DND-41 (cell line): ENCODE data around the gene PDHA2.

Experiments
- ATAC-seq: fragments of 200-7000 bp; cut with Tn5 transposase; 3 replicates; pipeline ENCODE4 v1.9.1; 2021; ENCODE audit warnings: low read depth; ENCODE audit not compliant: insufficient read depth
- DNase-seq: peaks from one replicate; pipeline ENCODE4 v3.0.0-alpha.2; 2020
- H2AFZ ChIP-seq: 2 replicates; pipeline ENCODE4 v1.6.0; 2012; ENCODE audit warnings: low read depth, low read length
- H3K27ac ChIP-seq: 2 replicates; pipeline ENCODE4 v1.5.1; 2012; ENCODE audit warnings: low read length, inconsistent platforms
- H3K27me3 ChIP-seq: fragments of 200-600 bp; sonication (generic); 2 replicates; pipeline ENCODE4 v1.6.0; 2012; ENCODE audit warnings: low read length, mild to moderate bottlenecking, inconsistent platforms; ENCODE audit not compliant: insufficient read depth, poor library complexity
- H3K36me3 ChIP-seq: 2 replicates; pipeline ENCODE4 v1.5.1; 2012; ENCODE audit warnings: low read length, inconsistent platforms; ENCODE audit not compliant: insufficient read depth
- H3K4me1 ChIP-seq: 2 replicates; pipeline ENCODE4 v1.5.1; 2012; ENCODE audit warnings: mild to moderate bottlenecking, low read length; ENCODE audit not compliant: insufficient read depth
- H3K4me2 ChIP-seq: 2 replicates; pipeline ENCODE4 v1.6.0; 2012; ENCODE audit warnings: mild to moderate bottlenecking, moderate library complexity, low read length, inconsistent platforms; ENCODE audit not compliant: insufficient read depth
- H3K4me3 ChIP-seq, 2 experiments: fragments of 200-600 bp in 1 of 2; shearing (Covaris generic) in 1 of 2; 2 replicates each; pipeline ENCODE4 v1.5.1; 2012 to 2016; ENCODE audit warnings: inconsistent platforms in 2 of 2, low read length in 2 of 2, mild to moderate bottlenecking in 2 of 2, low read depth in 1 of 2, moderate library complexity in 1 of 2
- H3K79me2 ChIP-seq: 2 replicates; pipeline ENCODE4 v1.6.0; 2012; ENCODE audit warnings: low read length, inconsistent platforms; ENCODE audit not compliant: insufficient read depth
- H3K9ac ChIP-seq: 2 replicates; pipeline ENCODE4 v1.6.0; 2012; ENCODE audit warnings: low read depth, mild to moderate bottlenecking, inconsistent platforms, low read length, moderate library complexity
- H3K9me3 ChIP-seq: 2 replicates; pipeline ENCODE4 v1.5.1; 2012; ENCODE audit warnings: low read length, moderate library complexity, mild to moderate bottlenecking, inconsistent platforms; ENCODE audit not compliant: insufficient read depth, severe bottlenecking
- H4K20me1 ChIP-seq: 2 replicates; pipeline ENCODE4 v1.6.0; 2012; ENCODE audit warnings: low read length; ENCODE audit not compliant: insufficient read depth
- CTCF ChIP-seq: IDR thresholded peaks from 2 replicates; pipeline ENCODE4 v1.5.1; 2012; ENCODE audit warnings: borderline replicate concordance, low read length, moderate library complexity, mild to moderate bottlenecking; ENCODE audit not compliant: poor library complexity, severe bottlenecking; ENCODE audit errors: extremely low read depth
- EZH2 ChIP-seq: IDR thresholded peaks from 3 replicates; pipeline ENCODE4 v1.6.1; 2012; ENCODE audit warnings: borderline replicate concordance, low read depth, mild to moderate bottlenecking, moderate library complexity, low read length, inconsistent platforms; ENCODE audit not compliant: severe bottlenecking

PDHA2 gene

GRCh38 chr4:95835672-95836071, 4.2 kb upstream of the PDHA2 start:
- Histone ChIP-seq H3K4me2 (no peak overlapping the region), H3K4me3 (no peak overlapping the region), H3K4me1 (0 out of 2 replicates have a peak, but pooled peaks cover 4% of the 10 kb centered on the region), H3K9ac (no peak overlapping the region), H3K9me3 (no peaks in the 10 kb centered on the region), H3K27me3 (no peaks in the 10 kb centered on the region), H4K20me1 (no peaks in the 10 kb centered on the region), H2AFZ (no peak overlapping the region), H3K36me3 (no peaks in the 10 kb centered on the region), H3K79me2 (no peaks in the 10 kb centered on the region), H3K27ac (no peak overlapping the region)
- DNase-seq = peak; percentile 25
- TF ChIP-seq EZH2 = no peak
- peak; percentile 60 for TF ChIP-seq CTCF
- ATAC-seq = peak; percentile 33; the same call in 1 of the 3 replicates

- no peak overlapping the region for H3K4me2 ChIP-seq
- no peaks in the 10 kb centered on the region for H3K36me3 ChIP-seq
- H3K9ac ChIP-seq = no peak overlapping the region
- H3K79me2 ChIP-seq = no peaks in the 10 kb centered on the region
- ATAC-seq = no peak
- H3K4me3 ChIP-seq = no peak overlapping the region
- no peak overlapping the region for H2AFZ ChIP-seq
- DNase-seq = no peak
- H3K27me3 ChIP-seq = no peaks in the 10 kb centered on the region
- H4K20me1 ChIP-seq = no peaks in the 10 kb centered on the region
- H3K4me1 ChIP-seq = no peaks in the 10 kb centered on the region
- no peak for TF ChIP-seq CTCF
- no peak for TF ChIP-seq EZH2
- H3K27ac ChIP-seq = no peak overlapping the region
- no peaks in the 10 kb centered on the region for H3K9me3 ChIP-seq
Measured at GRCh38 chr4:95838192-95838591, 1.7 kb upstream of the PDHA2 start.

GRCh38 chr4:95847908-95848460, 8.1 kb downstream of the PDHA2 start:
- 0 out of 2 replicates have a peak overlapping the region, but pooled peaks have one; percentile 1 for H2AFZ ChIP-seq
- H3K4me1 ChIP-seq = no peaks in the 10 kb centered on the region
- H3K9me3 ChIP-seq = no peaks in the 10 kb centered on the region
- no peak overlapping the region for H3K9ac ChIP-seq
- DNase-seq (no peak), ATAC-seq (no peak)
- no peak overlapping the region for H3K4me2 ChIP-seq
- H4K20me1 ChIP-seq = no peaks in the 10 kb centered on the region
- H3K27me3 ChIP-seq = no peaks in the 10 kb centered on the region
- H3K79me2 ChIP-seq = no peaks in the 10 kb centered on the region
- H3K36me3 ChIP-seq = no peaks in the 10 kb centered on the region
- H3K4me3 ChIP-seq = no peak overlapping the region
- TF ChIP-seq EZH2 = no peak
- TF ChIP-seq CTCF = no peak
- H3K27ac ChIP-seq = no peak overlapping the region

- Histone ChIP-seq H3K27ac (no peak overlapping the region), H3K4me1 (no peaks in the 10 kb centered on the region), H3K9ac (no peak overlapping the region), H3K27me3 (no peaks in the 10 kb centered on the region), H3K9me3 (no peaks in the 10 kb centered on the region), H2AFZ (no peak overlapping the region), H4K20me1 (no peaks in the 10 kb centered on the region), H3K79me2 (no peaks in the 10 kb centered on the region), H3K4me3 (no peak overlapping the region), H3K4me2 (no peak overlapping the region), H3K36me3 (no peaks in the 10 kb centered on the region)
- TF ChIP-seq CTCF = no peak
- TF ChIP-seq EZH2 = no peak
- ATAC-seq = no peak
- no peak for DNase-seq
Measured at GRCh38 chr4:95850161-95850560, 10.3 kb downstream of the PDHA2 start.
